ENCODE results near the gene CHST8.

- TF ChIP-seq CTCF (IDR thresholded peaks at IDR 0.05; ENCODE audit: insufficient read depth, low read depth, low read length): no peak
- no peak for TF ChIP-seq EZH2 (IDR thresholded peaks at IDR 0.05; ENCODE audit: insufficient read depth, low read length)
Measured at GRCh38 chr19:33627526-33627925, 5.8 kb downstream of the CHST8 start.
